Right ventricle myocardium inferior (tissue), 1 donor: ENCODE data around the gene ZNF615. TPM values are rescaled to one million over a fixed set of nuclear protein-coding genes. Genes with fewer than 3 reads are reported as not detected.
"Not testable (repeated sequence)": the region's sequence is repeated elsewhere in the genome, so short reads cannot be mapped to it uniquely, and the experiment has no call there.

ENCODE experiments used
- ATAC-seq: fragments of 200-7000 bp; cut with Tn5 transposase; one replicate; pipeline ENCODE4 v1.9.1; 2020; ENCODE audit warnings: mild to moderate bottlenecking, moderate library complexity
- DNase-seq: peaks from one replicate; pipeline ENCODE4 v3.0.0; 2021; ENCODE audit errors: missing footprints
- intact Hi-C: fragments of 100-400 bp; cut with DNase I; formaldehyde crosslinking; loops from one replicate; pipeline ENCODE4 v1.11.0; 2022
- total RNA-seq: library from RNA; stranded (reverse); fragmentation: NEBNext Ultra II Directional; extraction: Animal tissue kit (Norgen Biotek cat#: 25700); gene quantifications from one replicate; pipeline ENCODE4 v1.2.1, GENCODE V29; 2021
- donor health status: DM: no; HTN: yes; CAD: no; lungs with severe emphysema.

ZNF615 gene
- total RNA-seq, 1 donor from 2014 or later, result 11.9 TPM

DNA sequence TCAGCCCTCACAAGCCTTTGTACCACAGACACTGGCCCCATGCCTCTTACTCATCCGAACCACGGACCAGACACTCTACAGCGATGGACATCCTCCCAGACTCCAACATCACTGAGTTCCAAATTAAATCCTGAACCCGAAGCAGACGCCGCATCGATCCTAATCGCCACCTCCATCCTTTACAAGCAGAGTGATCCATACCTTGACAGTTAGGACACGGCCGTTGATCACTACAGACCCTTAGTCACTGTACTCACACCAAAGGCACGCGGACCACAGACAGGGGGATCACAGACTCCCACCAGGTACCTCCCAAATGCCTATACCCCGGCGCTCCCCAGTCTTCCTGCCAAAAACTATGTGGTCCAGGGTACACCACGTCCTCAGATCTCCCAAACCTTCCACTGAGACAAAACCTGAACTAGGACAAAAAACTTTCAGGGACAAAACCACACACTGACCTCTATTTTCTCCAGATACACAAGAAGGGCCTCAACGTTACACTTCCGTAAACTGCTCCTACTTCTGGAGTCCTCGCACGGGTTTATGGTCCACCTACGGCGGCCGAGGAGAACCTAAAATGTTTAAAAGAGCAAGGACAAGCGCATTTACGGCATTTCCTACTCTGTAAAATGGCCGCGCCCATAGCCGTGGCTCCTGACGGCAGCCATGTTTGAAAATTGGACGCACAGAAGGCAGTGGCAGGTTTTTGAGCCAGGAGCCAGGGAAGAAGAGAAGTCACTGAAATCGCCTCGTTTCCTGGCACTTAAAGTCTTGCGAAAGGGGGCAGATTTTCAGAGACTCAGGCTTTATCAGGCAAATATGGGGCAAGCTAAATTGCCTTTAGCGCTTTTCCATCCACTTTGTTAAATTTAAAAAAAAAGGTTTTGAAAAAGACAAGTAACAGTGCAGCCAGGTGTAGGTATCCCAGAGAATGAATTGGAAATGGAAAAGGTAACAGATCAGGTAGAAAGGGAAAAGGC, 21.4 kb downstream of the ZNF615 start, which contains the start of gene ZNF350:
ZNF350 (minus strand) TSS at position 532 of the 983 bp plus-strand sequence. CDS start 12,480 bp downstream, outside the sequence.
- ATAC-seq, result peak; percentile 100
- intact Hi-C loops, result loop anchor here (2.0 kb wide), 1 partner anchor 60 kb away; the partner anchor contains the start of gene ZNF613
- DNase-seq, result peak; percentile 96

DNA sequence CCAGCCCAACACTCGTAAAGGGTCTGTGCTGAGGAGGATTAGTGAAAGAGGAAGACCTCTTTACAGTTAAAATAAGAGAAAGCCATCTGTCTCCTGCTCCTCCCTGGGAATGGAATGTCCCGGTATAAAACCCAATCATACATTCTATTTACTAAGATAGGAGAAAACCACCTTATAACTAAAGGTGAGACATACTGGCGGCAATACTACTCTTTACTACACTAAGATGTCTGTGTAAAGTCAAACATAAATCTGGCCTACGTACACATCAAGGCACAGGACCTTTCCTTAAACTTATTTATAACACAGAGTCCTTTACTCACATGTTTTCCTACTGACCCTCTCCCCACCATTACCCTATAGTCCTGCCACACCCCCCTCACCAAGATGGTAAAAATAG, 24.6 kb downstream of the ZNF615 start:
- DNase-seq, result no peak
- no peak for ATAC-seq
- intact Hi-C loops, result no loop called here

DNA sequence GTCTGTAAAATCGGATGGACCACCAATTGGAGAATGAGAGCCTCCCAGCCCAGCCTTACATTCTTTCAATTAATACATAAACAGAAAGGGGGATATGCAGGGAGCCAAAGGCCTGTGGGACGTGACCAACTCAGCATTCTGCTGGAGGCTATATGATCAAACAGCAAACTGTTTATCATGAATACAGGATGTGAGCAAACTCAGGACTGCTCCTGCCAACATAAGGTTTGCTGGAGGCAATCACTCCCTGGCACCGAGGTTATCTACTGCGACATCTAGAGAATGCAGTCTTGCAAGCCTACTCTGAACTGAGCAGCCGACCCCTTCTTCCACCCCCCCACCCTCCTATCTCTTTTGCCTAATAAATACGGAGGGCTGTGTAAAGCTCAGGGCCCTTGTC, 27.1 kb downstream of the ZNF615 start:
- intact Hi-C loops, ATAC-seq, DNase-seq: not testable (repeated sequence)

DNA sequence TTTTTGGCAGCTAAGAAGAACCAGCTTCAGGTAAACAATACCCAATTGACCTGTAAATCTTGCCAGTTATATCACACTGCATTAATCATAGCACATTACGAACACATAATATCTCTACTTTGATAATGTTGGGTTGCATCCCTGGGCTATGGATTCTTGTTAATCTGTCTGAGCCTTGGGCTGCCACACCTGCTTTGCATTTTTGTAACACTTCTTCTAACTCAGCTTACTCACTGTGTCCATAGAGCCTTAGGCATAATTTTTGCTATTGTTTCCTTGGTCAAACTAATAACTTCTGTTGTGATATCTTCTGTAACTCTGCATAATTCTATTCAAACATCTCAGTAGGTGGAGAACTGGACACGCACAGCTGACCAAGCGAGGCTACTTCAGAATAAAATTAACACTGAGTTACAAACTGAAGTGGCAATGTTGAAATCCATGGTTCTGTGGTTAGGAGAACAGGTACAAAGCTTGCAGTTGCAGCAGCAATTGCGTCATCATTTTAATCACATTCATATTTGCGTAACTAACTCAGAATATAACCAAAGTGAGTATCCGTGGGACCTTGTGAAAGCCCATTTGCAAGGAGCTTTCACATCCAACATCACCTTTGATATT, 27.8 kb downstream of the ZNF615 start:
- intact Hi-C loops, result no loop called here
- DNase-seq (no peak), ATAC-seq (no peak)

DNA sequence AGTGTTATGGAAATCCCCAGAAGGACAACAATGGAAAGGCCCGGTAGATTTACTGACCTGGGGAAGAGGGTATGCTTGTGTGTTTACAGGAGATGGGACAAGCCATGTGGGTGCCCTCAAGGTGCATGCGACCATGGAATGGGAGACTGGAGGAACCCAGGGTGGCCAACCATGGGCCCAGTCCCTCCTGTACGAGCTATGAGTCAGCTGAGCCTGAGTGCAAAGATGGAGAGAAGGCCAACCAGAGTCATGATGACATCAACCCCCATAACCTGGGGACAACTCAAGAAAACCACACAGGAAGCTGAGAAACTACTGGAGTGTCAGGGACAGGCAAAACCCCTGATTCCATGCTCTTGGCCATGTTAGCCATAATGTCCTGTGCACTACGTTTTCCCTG, 29.1 kb downstream of the ZNF615 start:
- no peak for DNase-seq
- intact Hi-C loops, result no loop called here

DNA sequence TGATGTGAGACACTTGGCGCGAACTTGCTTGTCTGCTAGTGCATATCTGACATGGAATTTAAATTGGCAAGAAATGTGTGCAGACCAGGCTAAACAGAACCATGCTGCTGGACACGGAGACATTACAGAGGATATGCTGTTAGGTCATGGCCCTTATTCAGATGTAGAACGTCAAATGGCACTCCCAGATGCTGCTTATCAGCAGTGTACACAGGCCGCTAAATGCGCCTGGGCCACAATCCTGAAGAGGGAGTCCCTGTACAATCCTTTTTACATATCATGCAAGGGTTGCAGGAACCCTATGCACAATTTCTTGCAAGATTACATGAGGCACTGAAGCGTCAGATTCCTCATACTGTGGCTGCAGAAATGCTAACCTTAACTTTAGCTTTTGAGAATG, 30.7 kb downstream of the ZNF615 start:
- DNase-seq, result no peak
- intact Hi-C loops, result no loop called here
- no peak for ATAC-seq

More for the DNA sequence above, 29.1 kb downstream of the ZNF615 start:
- ATAC-seq, result no peak

DNA sequence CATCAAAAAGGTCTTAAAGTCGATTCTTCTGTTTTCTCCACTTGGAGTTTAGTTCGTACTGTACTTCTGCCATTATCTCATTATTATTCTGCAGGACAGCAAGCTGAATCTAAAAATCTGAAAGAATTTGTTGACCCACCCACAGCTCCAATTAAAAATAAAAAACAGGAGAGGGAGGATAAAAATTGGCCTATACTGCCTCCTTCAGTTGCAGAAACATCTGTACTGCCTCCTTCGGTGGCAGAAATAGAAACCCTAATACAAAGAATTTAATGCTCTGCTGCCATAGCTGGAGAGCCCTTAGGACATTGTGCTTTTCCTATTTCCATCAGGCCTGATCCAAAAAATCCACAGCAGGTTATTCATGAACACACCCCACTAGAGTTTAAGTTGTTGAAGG, 31.2 kb downstream of the ZNF615 start:
- no peak for DNase-seq
- ATAC-seq, result no peak
- intact Hi-C loops, result no loop called here

DNA sequence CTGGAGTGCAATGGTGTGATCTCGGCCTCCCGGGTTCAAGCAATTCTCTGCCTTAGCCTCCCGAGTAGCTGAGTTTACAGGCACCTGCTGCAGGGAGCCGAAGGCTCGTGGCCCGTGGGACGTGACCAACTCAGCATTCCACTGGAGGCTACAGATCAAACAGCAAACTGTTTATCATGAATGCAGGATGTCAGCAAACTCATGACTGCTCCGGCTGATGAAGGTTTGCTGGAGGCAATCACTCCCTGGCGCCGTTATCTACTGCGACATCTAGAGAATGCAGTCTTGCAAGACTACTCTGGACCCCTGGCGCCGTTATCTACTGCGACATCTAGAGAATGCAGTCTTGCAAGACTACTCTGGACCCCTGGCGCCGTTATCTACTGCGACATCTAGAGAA, 32.2 kb downstream of the ZNF615 start:
- intact Hi-C loops, ATAC-seq, DNase-seq: not testable (repeated sequence)

DNA sequence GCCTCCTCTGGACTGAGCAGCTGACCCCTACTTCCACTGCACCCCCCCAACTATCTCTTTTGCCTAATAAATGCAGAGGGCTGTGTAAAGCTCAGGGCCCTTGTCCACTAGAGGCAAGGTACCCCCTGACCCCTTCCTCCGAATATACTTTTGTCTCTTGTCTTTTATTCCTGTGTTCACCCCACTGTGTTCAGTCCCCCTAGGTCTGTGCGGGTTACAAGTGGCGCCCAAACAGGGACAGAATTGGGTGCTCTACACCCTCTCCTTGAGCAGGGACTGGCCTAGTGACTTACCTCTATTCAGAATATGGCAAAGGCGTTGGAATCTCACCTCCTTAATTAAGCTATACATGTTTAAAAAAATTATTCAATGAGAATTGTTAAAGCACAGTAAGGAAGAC, 36.4 kb downstream of the ZNF615 start:
- intact Hi-C loops, result no loop called here
- DNase-seq (no peak), ATAC-seq (no peak)

DNA sequence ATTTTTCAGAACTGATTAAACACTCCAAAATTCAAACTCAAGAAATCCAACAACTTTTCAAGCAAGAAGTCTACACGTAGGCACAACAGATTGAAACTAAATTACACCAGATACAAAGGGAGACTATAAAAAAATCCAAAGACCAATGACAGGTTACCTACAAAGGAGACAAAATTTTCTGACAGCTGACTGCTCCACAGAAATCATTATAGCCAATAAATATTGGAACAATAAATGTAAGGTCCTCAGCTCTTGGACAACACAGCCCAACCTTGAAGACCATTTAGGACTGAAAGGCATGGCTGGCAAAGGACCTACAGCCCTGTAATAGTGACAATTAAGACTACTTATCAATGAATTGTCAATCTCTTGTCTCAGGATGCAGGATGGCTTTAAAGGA, 37.3 kb downstream of the ZNF615 start:
- ATAC-seq, result no peak
- intact Hi-C loops, result no loop called here
- no peak for DNase-seq

DNA sequence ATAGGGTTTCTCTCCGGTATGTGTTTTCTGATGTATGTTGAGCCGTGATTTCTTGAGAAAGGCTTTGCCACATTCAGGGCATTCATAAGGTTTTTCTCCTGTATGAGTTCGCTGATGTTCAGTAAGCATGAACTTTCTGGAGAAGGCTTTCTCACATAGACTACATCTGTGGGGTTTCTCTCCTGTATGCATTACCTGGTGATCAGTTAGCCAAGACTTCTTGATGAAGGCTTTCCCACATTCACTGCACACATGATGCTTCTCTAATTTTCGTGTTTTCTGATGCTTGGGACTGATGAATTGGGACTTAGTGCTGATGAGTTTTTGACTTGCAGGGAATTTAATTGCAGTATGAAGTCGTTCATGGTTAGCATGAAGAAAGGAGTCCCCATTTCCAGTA, 42.4 kb downstream of the ZNF615 start:
- ATAC-seq (no peak), DNase-seq (no peak)
- intact Hi-C loops, result no loop called here

DNA sequence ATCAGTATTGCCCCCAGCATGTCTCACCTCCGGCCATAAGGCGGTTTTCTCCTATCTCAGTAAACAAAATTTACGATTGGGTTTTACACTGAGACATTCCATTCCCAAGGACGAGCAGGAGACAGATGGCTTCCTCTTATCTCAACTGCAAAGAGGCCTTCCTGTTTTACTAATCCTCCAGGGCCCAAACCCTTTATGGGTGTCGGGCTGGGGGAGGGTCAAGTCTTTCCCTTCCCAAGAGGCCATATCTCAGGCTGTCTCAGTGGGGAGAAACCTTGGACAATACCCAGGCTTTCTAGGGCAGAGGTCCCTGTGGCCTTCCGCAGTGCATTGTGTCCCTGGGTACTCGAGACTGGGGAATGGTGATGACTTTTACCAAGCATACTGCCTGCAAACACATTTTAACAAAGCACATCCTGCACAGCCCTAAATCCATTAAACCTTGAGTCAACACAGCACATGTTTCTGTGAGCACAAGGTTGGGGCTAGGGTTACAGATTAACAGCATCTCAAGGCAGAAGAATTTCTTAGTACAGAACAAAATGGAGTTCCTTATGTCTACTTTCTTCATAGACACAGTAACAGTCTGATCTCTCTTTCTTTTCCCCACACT, 47.3 kb downstream of the ZNF615 start:
- ATAC-seq, intact Hi-C loops, DNase-seq: not testable (repeated sequence)

DNA sequence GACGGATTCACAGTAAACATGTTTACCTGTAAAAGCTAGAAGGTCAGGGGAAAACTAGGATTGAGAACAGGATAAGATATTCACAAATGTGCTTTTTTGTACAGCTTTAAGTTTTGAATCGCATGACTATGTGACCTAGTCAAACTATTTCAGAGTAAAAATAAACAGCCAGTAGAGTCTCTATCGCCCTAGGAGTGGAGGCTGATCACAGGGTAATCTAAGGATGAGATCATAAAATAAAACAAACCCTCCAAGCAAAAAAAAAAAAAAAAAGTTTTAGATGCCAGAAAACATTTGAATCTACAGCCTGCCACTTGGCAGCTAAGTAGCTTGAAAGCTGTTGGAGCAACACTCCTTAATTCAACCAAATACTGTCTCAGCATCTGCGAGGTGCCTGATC, 48.2 kb downstream of the ZNF615 start:
- DNase-seq (no peak), ATAC-seq (no peak)
- intact Hi-C loops, result no loop called here

DNA sequence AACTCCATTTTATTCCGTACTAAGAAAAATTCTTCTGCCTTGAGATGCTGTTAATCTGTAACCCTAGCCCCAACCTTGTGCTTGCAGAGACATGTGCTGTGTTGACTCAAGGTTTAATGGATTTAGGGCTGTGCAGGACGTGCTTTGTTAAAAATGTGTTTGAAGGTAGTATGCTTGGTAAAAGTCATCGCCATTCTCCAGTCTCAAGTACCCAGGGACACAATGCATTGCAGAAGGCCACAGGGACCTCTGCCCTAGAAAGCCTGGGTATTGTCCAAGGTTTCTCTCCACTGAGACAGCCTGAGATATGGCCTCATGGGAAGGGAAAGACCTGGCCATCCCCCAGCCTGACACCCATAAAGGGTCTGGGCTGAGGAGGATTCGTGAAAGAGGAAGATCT, 50.2 kb downstream of the ZNF615 start:
- ATAC-seq, intact Hi-C loops: not testable (repeated sequence)

DNA sequence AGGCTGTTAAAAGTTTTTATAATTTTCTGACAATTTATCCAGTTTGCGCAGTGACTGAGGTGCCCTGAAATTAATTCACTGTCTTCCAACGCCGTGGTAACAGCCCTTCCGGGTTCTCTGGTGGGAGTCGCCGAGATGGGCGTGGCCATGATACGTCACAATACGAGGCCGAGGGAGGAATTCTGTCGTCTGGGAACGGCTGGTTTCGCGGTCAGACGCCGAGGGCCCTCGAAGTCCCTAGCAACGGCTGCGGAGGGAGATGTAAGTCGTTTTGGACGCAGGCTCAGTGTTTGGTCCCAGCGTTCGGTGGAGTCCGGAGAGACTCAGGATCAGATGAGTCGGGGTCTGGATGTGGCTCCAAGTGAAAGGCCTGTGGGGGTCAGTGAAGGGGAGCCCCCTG, 59.0 kb downstream of the ZNF615 start:
- ATAC-seq, result no peak
- DNase-seq, result no peak

More for the DNA sequence above, 50.2 kb downstream of the ZNF615 start:
- not testable (repeated sequence) for DNase-seq

DNA sequence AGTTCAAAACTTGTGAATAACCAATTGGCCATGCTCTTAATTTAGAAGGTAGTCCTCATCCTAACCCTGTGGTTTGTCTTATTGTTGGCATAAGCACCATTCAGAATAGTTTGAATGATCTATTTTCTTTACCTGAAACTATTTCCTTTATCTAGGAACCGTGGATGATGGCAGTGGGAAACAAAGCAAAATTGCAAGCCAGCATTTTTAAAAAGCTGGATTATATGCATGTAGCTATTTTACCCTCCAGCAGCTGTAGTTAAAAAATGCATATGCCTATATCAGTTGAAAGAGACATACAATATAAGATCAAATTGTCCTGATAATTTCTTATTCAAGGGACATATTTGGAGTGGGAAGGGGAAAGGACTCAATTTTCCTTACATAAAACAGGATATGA, 61.4 kb downstream of the ZNF615 start:
- DNase-seq (no peak), ATAC-seq (no peak)
- intact Hi-C loops, result no loop called here

More for the DNA sequence above, 59.0 kb downstream of the ZNF615 start:
- intact Hi-C loops, result no loop called here

DNA sequence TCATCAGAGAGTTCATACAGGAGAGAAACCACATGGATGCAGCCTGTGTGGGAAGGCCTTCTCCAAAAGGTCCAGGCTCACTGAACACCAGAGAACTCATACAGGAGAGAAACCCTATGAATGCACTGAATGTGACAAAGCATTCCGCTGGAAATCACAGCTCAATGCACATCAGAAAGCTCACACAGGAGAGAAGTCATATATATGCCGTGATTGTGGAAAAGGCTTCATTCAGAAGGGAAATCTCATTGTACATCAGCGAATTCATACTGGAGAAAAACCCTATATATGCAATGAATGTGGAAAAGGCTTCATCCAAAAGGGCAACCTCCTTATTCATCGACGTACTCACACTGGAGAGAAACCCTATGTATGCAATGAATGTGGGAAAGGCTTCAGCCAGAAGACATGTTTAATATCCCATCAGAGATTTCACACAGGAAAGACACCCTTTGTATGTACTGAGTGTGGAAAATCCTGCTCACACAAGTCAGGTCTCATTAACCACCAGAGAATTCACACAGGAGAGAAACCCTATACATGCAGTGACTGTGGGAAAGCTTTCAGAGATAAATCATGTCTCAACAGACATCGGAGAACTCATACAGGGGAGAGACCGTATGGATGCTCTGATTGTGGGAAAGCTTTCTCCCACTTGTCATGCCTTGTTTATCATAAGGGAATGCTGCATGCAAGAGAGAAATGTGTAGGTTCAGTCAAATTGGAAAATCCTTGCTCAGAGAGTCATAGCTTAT, 63.0 kb downstream of the ZNF615 start:
- intact Hi-C loops, result no loop called here
- ATAC-seq, result no peak
- DNase-seq, result no peak
